Measurements from ENCODE around the gene NTRK3.

Gene NTRK3

DNA sequence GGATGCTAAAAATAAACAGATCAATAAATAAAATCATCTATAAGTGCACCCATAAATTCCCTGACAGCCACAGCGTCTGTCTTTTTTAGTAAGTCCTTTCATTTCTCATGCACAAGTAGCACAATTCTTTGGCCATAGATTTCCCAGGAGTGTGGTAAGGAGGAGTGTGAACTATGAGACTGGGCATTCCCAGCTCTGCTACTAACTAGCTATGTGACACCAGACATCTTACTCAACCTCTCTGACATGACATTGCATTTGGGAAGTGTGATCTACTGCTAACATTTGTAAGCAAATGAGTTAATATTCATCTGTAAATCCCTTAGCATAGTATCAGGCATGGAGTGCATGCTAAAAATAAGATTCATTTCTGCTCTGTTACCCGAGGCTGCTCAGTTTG lies 301.7 kb downstream of the NTRK3 start:
- Histone ChIP-seq H3K27me3 (ENCODE audit: low read depth, low read length) (peaks cover 20% of the 10 kb centered on the region), H4K20me1 (ENCODE audit: insufficient read depth, low read length) (no peaks in the 10 kb centered on the region)

DNA sequence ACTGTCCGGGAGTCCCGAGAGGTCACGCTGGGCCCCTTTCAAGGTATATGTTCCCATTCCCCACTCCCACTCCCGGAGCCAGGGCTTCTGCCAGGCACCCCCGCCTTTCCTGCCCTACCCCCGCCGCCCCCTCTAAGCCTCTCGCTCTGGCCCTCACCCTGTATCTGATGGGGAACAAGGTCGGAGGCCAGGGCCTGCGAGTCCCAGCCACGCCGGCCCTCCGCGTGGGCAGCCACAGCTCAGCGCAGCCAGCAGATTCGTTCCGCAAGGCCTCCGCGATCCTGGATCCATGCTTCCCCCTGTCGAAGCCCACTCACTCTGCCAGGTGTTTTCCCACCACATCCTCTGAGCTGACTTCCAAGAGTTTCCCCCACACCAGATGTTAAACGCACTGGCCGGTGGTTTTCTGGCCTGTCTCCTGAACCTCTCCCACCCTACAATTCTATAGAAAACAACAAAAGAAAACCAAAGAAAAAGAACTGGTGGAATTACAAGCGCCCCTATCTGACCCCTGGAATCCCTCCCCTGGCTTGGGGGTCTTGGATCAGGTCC lies 303.7 kb downstream of the NTRK3 start:
- no peak overlapping the region for H2AFZ ChIP-seq (ENCODE audit: low read depth, low read length)
- H3K4me1 ChIP-seq (ENCODE audit: low read length), result no peaks in the 10 kb centered on the region
- no peaks in the 10 kb centered on the region for H3K9me3 ChIP-seq (ENCODE audit: insufficient read depth, low read length)
- H3K27ac ChIP-seq (ENCODE audit: low read length), result no peak overlapping the region
- H3K4me3 ChIP-seq (ENCODE audit: low read length), result no peak overlapping the region
- H3K36me3 ChIP-seq (replicated peaks; ENCODE audit: low read depth, low read length), result no peaks in the 10 kb centered on the region
- H3K27me3 ChIP-seq (ENCODE audit: low read depth, low read length), result peaks cover 16% of the 10 kb centered on the region; the same call in 1 of the 2 replicates
- H3K79me2 ChIP-seq (ENCODE audit: low read length), result no peaks in the 10 kb centered on the region
- TF ChIP-seq EZH2phosphoT487 (IDR thresholded peaks at IDR 0.05; ENCODE audit: low read depth), result no peak
- TF ChIP-seq, protein P1, sequence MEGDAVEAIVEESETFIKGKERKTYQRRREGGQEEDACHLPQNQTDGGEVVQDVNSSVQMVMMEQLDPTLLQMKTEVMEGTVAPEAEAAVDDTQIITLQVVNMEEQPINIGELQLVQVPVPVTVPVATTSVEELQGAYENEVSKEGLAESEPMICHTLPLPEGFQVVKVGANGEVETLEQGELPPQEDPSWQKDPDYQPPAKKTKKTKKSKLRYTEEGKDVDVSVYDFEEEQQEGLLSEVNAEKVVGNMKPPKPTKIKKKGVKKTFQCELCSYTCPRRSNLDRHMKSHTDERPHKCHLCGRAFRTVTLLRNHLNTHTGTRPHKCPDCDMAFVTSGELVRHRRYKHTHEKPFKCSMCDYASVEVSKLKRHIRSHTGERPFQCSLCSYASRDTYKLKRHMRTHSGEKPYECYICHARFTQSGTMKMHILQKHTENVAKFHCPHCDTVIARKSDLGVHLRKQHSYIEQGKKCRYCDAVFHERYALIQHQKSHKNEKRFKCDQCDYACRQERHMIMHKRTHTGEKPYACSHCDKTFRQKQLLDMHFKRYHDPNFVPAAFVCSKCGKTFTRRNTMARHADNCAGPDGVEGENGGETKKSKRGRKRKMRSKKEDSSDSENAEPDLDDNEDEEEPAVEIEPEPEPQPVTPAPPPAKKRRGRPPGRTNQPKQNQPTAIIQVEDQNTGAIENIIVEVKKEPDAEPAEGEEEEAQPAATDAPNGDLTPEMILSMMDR (IDR thresholded peaks at IDR 0.05; ENCODE audit: low read depth, low read length), result no peak
- no peak overlapping the region for H3K4me2 ChIP-seq (ENCODE audit: low read length)
- no peaks in the 10 kb centered on the region for H4K20me1 ChIP-seq (ENCODE audit: insufficient read depth, low read length)
- H3K9ac ChIP-seq (ENCODE audit: low read length), result no peak overlapping the region

More for the DNA sequence above, 301.7 kb downstream of the NTRK3 start:
- Histone ChIP-seq H3K4me1 (ENCODE audit: low read length) (no peaks in the 10 kb centered on the region), H3K79me2 (ENCODE audit: low read length) (no peaks in the 10 kb centered on the region), H3K4me3 (ENCODE audit: low read length) (no peak overlapping the region), H3K4me2 (ENCODE audit: low read length) (no peak overlapping the region), H3K9me3 (ENCODE audit: insufficient read depth, low read length) (no peaks in the 10 kb centered on the region), H2AFZ (ENCODE audit: low read depth, low read length) (no peak overlapping the region), H3K9ac (ENCODE audit: low read length) (no peak overlapping the region), H3K27ac (ENCODE audit: low read length) (no peak overlapping the region), H3K36me3 (replicated peaks; ENCODE audit: low read depth, low read length) (no peaks in the 10 kb centered on the region)
- TF ChIP-seq, protein P1 (IDR thresholded peaks at IDR 0.05; ENCODE audit: low read depth, low read length), result no peak
- no peak for TF ChIP-seq EZH2phosphoT487 (IDR thresholded peaks at IDR 0.05; ENCODE audit: low read depth)

DNA sequence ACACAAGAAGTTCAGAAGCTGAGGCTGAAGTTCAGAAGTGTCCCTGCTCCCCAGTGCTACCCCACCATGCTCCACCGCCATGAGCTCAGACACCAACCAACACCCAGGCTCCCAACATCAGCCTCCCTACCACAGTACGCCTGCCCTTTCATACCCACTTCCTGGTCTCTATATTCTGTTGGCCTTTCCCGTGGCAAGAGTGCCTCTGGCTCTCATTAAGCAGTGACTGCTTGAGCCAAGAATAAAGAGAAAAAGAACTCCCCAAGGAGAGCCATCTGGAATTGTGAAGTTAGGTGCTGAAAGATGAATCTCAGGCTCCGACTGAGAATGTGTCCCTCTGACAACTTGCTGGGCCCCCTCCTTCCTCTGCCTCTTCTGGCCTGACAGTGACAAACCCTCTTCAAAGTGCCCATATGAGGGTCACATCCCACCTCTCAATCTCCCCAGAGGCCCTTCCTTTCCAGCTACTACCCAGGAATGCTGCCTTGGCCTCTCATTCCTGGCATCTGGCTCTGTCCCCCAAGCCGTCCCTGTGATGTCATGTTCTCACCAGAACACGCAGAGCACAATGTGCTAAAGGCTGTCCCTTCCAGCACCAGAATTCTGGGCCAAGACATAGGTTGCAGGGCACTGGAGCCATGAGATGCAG lies 306.8 kb downstream of the NTRK3 start:
- no peaks in the 10 kb centered on the region for H3K9me3 ChIP-seq (ENCODE audit: insufficient read depth, low read length)
- no peak overlapping the region for H2AFZ ChIP-seq (ENCODE audit: low read depth, low read length)
- H3K27ac ChIP-seq (ENCODE audit: low read length), result no peak overlapping the region
- no peaks in the 10 kb centered on the region for H3K36me3 ChIP-seq (replicated peaks; ENCODE audit: low read depth, low read length)
- no peaks in the 10 kb centered on the region for H3K4me1 ChIP-seq (ENCODE audit: low read length)
- no peak overlapping the region for H3K9ac ChIP-seq (ENCODE audit: low read length)
- no peak overlapping the region for H3K4me3 ChIP-seq (ENCODE audit: low read length)
- no peak overlapping the region for H3K4me2 ChIP-seq (ENCODE audit: low read length)
- H3K27me3 ChIP-seq (ENCODE audit: low read depth, low read length), result peaks cover 29% of the 10 kb centered on the region
- no peaks in the 10 kb centered on the region for H3K79me2 ChIP-seq (ENCODE audit: low read length)
- H4K20me1 ChIP-seq (ENCODE audit: insufficient read depth, low read length), result no peaks in the 10 kb centered on the region
- no peak for TF ChIP-seq EZH2phosphoT487 (IDR thresholded peaks at IDR 0.05; ENCODE audit: low read depth)
- TF ChIP-seq, protein P1 (IDR thresholded peaks at IDR 0.05; ENCODE audit: low read depth, low read length), result no peak

DNA sequence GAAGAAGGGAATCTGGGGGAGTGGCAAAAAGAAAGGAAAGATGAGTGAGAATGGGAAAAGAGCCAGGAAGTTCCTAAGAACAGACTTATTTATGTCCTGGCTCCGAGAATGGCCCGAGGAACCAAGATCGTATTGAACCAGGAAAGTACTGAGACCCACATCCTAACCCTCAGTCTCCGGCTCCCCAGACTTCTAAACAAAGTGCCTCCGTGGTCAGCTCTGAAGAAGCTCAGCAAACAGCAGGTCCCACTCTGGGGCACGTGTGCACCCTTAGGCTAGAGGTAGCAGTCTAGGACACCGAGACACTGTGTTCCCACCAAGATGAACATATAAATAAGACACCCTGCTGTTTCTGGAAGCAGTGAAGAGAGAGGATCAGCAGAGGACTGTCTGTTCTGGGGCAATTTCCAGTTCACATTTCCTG lies 307.4 kb downstream of the NTRK3 start:
- Histone ChIP-seq H3K9me3 (ENCODE audit: insufficient read depth, low read length) (no peaks in the 10 kb centered on the region), H3K27ac (ENCODE audit: low read length) (no peak overlapping the region), H3K79me2 (ENCODE audit: low read length) (no peaks in the 10 kb centered on the region), H3K27me3 (ENCODE audit: low read depth, low read length) (peaks cover 34% of the 10 kb centered on the region), H2AFZ (ENCODE audit: low read depth, low read length) (no peak overlapping the region), H3K4me3 (ENCODE audit: low read length) (no peak overlapping the region), H3K4me1 (ENCODE audit: low read length) (no peaks in the 10 kb centered on the region), H3K36me3 (replicated peaks; ENCODE audit: low read depth, low read length) (no peaks in the 10 kb centered on the region), H4K20me1 (ENCODE audit: insufficient read depth, low read length) (no peaks in the 10 kb centered on the region), H3K4me2 (ENCODE audit: low read length) (no peak overlapping the region), H3K9ac (ENCODE audit: low read length) (no peak overlapping the region)
- no peak for TF ChIP-seq EZH2phosphoT487 (IDR thresholded peaks at IDR 0.05; ENCODE audit: low read depth)
- TF ChIP-seq, protein P1 (IDR thresholded peaks at IDR 0.05; ENCODE audit: low read depth, low read length), result no peak
